Measurements from ENCODE around the gene MAOA.
"Not testable (repeated sequence)": the region's sequence is repeated elsewhere in the genome, so short reads cannot be mapped to it uniquely, and the experiment has no call there.

MAOA gene

GRCh38 chrX:43664258-43664657, 8.2 kb downstream of the MAOA start:
- DNase-seq: no peak

- DNase-seq: no peak
Measured at GRCh38 chrX:43664708-43665107, 8.6 kb downstream of the MAOA start.

GRCh38 chrX:43666311-43666912, 10.3 kb downstream of the MAOA start:
- no peak for DNase-seq

GRCh38 chrX:43675965-43676628, 20.0 kb downstream of the MAOA start:
- DNase-seq: not testable (repeated sequence)

- no peak for DNase-seq
Measured at GRCh38 chrX:43676971-43677572, 21.0 kb downstream of the MAOA start.

- no peak for DNase-seq
Measured at GRCh38 chrX:43677993-43678392, 21.9 kb downstream of the MAOA start.

GRCh38 chrX:43679058-43679457, 23.0 kb downstream of the MAOA start:
- DNase-seq: no peak

- DNase-seq: no peak
Measured at GRCh38 chrX:43679778-43680177, 23.7 kb downstream of the MAOA start.

- no peak for DNase-seq
Measured at GRCh38 chrX:43682726-43683125, 26.6 kb downstream of the MAOA start.

GRCh38 chrX:43685221-43685620, 29.1 kb downstream of the MAOA start:
- no peak for DNase-seq

GRCh38 chrX:43688586-43688985, 32.5 kb downstream of the MAOA start:
- DNase-seq: no peak

- DNase-seq: no peak
Measured at GRCh38 chrX:43693602-43694406, 37.7 kb downstream of the MAOA start.

GRCh38 chrX:43699475-43699874, 43.4 kb downstream of the MAOA start:
- DNase-seq: no peak

GRCh38 chrX:43702079-43702524, 46.0 kb downstream of the MAOA start:
- no peak for DNase-seq

- DNase-seq: no peak
Measured at GRCh38 chrX:43702660-43703059, 46.6 kb downstream of the MAOA start.

GRCh38 chrX:43703211-43703791, 47.2 kb downstream of the MAOA start:
- no peak for DNase-seq

GRCh38 chrX:43706786-43707370, 50.8 kb downstream of the MAOA start:
- no peak for DNase-seq

- no peak for DNase-seq
Measured at GRCh38 chrX:43707812-43708548, 51.9 kb downstream of the MAOA start.

GRCh38 chrX:43716144-43716543, 60.0 kb downstream of the MAOA start:
- no peak for DNase-seq

GRCh38 chrX:43716696-43717095, 60.6 kb downstream of the MAOA start:
- no peak for DNase-seq

- no peak for DNase-seq
Measured at GRCh38 chrX:43717161-43717560, 61.1 kb downstream of the MAOA start.

- no peak for DNase-seq
Measured at GRCh38 chrX:43718081-43718480, 62.0 kb downstream of the MAOA start.
